HuH-7.5 (cell line): ENCODE measurements around the gene DCTPP1.

Source experiments
- DNase-seq: peaks from one replicate; pipeline ENCODE4 v3.0.0; 2011; ENCODE audit warnings: low spot score

Gene DCTPP1

GRCh38 chr16:30447512-30448226 lies 17.8 kb upstream of the DCTPP1 start:
- no peak for DNase-seq

- no peak for DNase-seq
Measured at GRCh38 chr16:30446203-30446595, 16.4 kb upstream of the DCTPP1 start.

- peak; percentile 83 for DNase-seq
Measured at GRCh38 chr16:30445408-30446202, 15.8 kb upstream of the DCTPP1 start, which contains the start of gene SEPHS2. Gene SEPHS2, minus strand, starts transcription at chr16:30445874. Its CDS starts 147 bp downstream, at chr16:30445727.

DNA sequence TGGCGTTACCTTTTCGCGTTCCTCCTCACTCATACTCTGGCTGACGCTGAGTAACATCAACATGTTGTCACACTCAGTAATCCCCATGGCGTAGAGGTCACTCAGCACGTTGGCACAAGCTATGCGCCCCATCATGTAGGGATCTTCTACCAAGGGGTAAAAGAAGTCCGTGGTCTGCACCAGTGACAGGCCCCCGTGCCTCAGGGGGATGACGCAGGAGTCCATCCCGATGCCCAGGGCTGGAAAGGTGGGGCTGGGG lies 15.2 kb upstream of the DCTPP1 start:
- DNase-seq = no peak

DNA sequence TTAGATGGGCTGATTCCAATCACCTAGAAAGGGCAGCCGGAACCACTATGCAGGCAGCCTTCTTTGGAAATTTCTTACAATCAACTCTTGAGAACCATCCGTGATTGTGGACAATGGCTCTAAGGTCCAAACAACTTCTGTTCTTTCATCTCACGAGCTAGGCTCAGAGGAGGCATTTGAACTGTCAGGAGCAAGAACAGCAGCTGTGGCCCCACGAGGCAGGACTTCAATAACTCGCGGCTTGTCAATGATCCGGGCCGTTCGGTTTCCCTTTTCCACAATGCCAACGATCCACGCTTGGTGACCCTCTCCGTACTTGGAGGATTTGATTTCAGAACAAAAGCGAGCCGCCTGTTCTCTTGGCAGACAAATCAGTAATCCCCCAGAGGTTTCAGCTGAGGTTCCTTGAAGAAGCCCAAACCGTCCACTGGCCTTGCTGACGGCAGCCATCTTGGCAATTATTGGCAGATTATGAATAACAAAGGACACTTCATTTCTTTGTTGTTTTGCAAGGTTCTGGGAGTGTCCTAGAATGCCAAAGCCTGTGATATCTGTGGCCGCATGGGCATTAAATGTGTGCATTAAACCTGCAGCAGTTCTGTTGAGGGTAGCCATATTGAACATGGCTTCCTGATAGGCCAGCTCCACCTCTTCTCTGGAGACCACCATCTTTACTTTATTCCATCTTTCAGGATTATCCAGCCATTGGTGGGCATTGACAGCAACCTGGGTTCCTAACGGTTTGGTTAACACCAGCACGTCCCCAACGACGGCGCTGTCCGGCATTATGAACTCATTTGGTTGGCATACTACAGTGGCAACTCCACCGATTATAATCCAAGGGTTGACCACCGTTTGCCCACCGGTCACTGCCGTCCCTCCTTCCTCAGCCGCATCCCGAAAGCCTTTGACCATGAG lies 14.7 kb upstream of the DCTPP1 start:
- no peak for DNase-seq

DNA sequence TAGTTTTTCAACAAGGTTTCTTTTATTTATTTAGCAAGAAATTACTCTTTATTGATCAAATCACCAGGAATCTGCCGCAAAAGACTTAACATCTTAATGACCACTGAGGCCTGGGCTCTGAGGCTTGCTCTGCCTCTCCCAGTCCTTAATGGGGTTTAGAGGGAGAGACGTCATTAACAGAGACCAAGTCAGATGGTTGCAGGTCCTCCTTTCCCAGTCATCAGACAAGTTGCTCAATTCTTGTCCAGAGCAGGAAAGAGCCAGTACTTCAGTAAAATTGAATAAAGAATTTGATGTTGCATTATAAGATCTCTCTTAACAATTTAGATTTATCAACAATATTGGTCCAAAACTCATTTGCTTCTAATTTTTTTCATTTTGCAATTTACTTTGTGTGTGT lies 13.8 kb upstream of the DCTPP1 start:
- no peak for DNase-seq

GRCh38 chr16:30439720-30440348 lies 10.0 kb upstream of the DCTPP1 start:
- DNase-seq = no peak

DNA sequence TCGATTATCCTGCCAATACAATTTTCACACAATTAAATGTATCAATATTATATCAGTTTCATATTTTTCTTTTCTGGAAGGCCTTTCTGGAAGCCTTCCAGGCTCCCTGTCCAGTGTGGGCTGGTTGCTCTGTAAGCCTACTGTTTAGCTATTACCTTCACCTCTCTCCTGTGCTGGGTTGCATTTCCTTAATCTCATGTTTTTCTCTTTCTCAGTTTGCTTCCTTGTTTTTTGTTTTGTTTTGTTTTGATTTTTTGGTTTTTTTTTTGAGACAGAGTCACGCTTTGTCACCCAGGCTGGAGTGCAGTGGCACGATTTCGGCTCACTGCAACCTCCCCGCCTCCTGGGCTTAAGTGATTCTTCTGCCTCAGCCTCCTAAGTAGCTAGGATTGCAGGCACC lies 9.0 kb upstream of the DCTPP1 start:
- DNase-seq = no peak

GRCh38 chr16:30437511-30438046 lies 7.7 kb upstream of the DCTPP1 start:
- DNase-seq = no peak

DNA sequence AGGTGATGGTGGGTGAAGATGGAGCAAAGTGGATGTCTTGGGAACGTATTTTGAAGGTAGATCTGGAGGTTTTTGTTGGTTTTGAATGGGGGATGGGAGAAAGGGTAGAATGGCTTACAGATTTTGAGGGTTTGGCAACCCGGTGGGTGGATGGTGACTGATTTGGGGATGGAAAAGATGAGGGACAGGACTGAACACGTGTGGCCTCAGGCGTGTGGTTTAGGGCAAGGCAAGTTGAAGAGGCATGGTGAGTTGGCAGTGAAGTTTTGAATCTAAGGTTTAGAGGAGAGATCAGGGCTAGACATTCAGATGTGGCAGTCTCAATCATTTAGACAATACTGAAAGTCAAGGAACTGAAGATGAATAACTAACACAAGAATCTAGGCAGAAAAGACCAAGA lies 5.0 kb upstream of the DCTPP1 start:
- DNase-seq = no peak

DNA sequence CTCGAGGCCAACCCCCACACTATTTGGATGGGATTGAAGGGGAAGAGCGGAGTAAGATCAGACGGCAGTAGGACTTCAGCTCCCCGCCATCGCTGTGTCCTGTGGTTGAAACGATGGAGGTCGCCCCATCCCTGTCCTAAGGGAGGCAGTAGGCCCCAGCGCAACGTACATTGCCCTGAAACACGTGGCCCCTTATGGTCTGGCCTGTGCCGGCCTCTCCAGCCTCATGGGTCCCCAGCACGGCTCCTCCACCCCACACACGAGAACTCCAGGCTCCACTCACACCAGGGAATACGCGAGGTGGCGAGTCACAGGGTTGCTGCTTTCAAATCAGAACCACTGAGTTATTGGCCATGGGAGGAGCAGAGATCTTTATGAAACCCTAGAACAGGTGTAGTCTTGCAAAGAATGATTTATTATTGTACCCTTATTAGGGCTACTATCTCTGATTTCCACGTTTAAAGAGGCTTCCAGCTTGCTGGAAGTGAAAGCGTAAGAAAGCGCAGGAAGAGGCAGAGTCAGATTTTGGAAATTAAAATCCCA lies 669 bp upstream of the DCTPP1 start:
- no peak for DNase-seq

DNA sequence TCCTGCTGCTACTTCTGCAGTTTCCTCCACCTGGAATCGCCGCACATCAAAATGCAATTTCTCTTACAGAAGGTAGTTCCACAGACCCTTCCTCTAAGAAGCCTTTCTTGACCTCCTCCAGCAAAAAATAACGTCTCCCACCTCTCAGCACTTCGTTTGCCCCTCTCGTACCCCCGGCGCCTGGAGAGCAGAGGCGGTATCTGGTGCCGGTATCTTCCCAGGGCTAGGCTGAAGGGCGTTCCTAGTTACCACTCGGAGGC lies 482 bp downstream of the DCTPP1 start:
- DNase-seq = no peak

GRCh38 chr16:30428055-30428454 lies 1.8 kb downstream of the DCTPP1 start:
- no peak for DNase-seq

DNA sequence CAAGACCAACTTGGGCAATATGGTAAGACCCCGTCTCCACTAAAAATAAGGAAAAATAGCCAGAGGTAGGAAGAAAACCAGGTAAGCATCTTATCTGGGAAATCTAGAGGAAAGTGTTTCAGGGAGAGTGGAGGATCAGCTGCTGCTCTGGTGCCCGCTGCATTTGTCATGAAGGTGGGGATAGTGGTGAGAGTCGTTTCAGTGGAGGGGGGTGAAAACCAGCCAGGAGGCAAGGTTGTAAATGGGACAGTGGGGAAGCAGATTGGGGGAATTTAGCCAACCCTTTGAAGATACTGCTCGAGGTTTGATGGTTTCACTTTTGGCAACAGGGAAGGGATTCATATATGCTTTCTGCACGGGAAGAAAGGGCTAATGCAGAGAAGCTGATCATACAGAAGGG lies 8.8 kb downstream of the DCTPP1 start:
- DNase-seq = no peak

GRCh38 chr16:30418350-30419181 lies 11.3 kb downstream of the DCTPP1 start:
- DNase-seq = no peak

DNA sequence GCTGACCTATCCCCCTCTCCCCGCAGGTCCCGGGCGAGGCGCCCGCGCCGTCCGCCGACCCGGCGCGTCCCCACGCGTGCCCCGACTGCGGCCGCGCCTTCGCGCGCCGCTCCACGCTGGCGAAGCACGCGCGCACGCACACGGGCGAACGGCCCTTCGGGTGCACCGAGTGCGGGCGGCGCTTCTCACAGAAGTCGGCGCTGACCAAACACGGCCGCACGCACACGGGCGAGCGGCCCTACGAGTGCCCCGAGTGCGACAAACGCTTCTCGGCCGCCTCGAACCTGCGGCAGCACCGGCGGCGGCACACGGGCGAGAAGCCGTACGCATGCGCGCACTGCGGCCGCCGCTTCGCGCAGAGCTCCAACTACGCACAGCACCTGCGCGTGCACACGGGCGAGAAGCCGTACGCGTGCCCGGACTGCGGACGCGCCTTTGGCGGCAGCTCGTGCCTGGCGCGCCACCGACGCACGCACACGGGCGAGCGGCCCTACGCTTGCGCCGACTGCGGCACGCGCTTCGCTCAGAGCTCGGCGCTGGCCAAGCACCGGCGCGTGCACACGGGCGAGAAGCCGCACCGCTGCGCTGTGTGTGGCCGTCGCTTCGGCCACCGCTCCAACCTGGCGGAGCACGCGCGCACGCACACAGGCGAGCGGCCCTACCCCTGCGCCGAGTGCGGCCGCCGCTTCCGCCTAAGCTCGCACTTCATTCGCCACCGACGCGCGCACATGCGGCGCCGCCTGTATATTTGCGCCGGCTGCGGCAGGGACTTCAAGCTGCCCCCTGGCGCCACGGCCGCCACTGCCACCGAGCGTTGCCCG lies 12.1 kb downstream of the DCTPP1 start:
- DNase-seq = peak; percentile 84

GRCh38 chr16:30416624-30417528 lies 13.0 kb downstream of the DCTPP1 start:
- no peak for DNase-seq

- DNase-seq = no peak
Measured at GRCh38 chr16:30416047-30416603, 13.7 kb downstream of the DCTPP1 start.

- DNase-seq = no peak
Measured at GRCh38 chr16:30414159-30414558, 15.7 kb downstream of the DCTPP1 start.
